ENCODE measurements around the gene TLN1. TPM values are rescaled to one million over a fixed set of nuclear protein-coding genes. Genes with fewer than 3 reads are reported as not detected.

The TLN1 gene
- total RNA-seq, 1 donor from 2014 or later, result 164 TPM

DNA sequence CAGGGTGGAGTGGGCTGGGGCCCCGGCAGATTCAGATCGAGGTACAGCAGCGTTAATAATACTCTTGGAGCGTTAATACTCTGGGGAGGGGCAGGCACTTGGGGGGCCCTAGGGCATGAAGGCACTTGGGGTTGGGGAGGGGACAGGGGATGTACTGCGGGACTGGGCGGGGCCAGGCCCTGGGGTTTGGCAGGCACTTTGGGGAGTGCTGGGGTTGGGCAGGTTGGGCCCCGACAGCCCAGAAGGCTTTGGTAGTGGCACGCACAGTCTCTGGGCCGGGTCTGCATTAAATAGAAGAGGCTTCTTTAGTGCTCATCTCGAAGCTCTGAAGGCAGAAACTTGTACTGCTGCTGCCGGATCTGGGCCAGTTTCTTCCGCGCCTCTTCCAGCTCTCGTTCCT is 34.5 kb downstream of the TLN1 start:
- no peak for DNase-seq (ENCODE audit: extremely low spot score, unreplicated experiment)
- H3K27me3 Mint-ChIP-seq, result no peaks in the 10 kb centered on the region
- H3K4me1 Mint-ChIP-seq (ENCODE audit: unreplicated experiment), result no peaks in the 10 kb centered on the region
- no peak overlapping the region for H3K4me3 Mint-ChIP-seq
- H3K27ac Mint-ChIP-seq, result no peak overlapping the region
- H3K9me3 Mint-ChIP-seq, result no peaks in the 10 kb centered on the region
- TF ChIP-seq, protein P1, sequence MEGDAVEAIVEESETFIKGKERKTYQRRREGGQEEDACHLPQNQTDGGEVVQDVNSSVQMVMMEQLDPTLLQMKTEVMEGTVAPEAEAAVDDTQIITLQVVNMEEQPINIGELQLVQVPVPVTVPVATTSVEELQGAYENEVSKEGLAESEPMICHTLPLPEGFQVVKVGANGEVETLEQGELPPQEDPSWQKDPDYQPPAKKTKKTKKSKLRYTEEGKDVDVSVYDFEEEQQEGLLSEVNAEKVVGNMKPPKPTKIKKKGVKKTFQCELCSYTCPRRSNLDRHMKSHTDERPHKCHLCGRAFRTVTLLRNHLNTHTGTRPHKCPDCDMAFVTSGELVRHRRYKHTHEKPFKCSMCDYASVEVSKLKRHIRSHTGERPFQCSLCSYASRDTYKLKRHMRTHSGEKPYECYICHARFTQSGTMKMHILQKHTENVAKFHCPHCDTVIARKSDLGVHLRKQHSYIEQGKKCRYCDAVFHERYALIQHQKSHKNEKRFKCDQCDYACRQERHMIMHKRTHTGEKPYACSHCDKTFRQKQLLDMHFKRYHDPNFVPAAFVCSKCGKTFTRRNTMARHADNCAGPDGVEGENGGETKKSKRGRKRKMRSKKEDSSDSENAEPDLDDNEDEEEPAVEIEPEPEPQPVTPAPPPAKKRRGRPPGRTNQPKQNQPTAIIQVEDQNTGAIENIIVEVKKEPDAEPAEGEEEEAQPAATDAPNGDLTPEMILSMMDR (conservative IDR thresholded peaks at IDR 0.05), result no peak
- H3K36me3 Mint-ChIP-seq, result peaks cover 8% of the 10 kb centered on the region

DNA sequence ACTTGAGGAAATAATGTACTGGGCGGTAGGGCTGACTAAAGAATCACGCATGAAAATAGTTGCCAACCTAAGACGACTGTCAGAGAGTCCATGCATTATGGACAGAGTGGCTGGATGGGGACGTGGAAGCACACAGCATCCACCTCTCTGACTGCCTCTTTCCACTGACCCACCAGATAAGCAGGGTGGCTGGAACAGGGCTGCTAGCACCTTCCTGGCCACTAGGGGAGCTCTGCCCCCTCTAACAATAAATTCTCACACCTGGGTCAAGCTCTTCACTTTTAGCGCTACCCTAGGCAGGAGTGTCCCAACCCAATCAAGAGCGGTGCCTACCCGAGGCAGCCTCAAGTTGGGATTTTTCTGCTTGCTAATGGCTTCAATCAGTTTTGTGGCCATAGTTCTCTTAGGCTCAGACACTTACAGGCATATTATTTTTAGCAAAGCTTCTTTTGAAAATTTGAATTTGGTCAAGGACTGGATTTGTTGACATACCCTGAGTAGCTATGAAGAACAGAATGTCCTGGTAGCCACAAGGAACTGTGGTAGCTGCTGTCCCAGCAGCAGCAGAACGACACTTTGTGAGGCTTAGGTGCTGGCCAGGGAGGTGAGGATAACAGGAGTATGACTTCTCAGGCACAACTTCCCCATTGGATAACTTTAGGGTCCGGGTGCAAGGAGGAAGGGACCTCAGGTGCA is 35.3 kb downstream of the TLN1 start:
- H3K4me1 Mint-ChIP-seq (ENCODE audit: unreplicated experiment), result peaks cover 4% of the 10 kb centered on the region

DNA sequence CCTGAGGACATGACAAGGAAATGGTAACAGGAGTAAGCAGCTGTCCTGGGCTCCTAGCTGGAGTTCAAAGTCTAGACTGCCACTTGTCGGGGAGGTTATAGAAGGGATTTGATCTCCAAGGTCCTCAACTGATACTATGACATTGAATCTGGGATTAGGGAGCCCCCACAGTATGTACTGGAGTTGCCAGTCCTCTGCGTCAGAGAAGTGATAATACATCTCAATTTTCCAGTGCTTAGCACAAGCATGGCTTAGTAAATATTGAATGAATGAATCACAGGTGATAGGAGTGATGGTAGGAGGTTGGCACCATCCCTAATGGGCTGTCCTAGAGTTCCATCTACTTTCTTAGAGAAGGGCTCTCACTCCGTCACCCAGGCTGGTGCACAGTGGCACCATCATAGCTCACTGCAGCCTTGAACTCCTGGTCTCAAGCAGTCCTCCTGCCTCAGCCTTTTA is 36.0 kb downstream of the TLN1 start:
- no peak for DNase-seq (ENCODE audit: extremely low spot score, unreplicated experiment)
- TF ChIP-seq, protein P1 (conservative IDR thresholded peaks at IDR 0.05), result no peak

More for the DNA sequence above, 35.3 kb downstream of the TLN1 start:
- H3K27me3 Mint-ChIP-seq, result no peaks in the 10 kb centered on the region
- peaks cover 8% of the 10 kb centered on the region for H3K36me3 Mint-ChIP-seq
- no peak overlapping the region for H3K4me3 Mint-ChIP-seq
- peak overlapping the region; percentile 33 for H3K27ac Mint-ChIP-seq
- TF ChIP-seq, protein P1 (conservative IDR thresholded peaks at IDR 0.05), result peak; percentile 93
- H3K9me3 Mint-ChIP-seq, result no peaks in the 10 kb centered on the region
- DNase-seq (ENCODE audit: extremely low spot score, unreplicated experiment), result no peak

DNA sequence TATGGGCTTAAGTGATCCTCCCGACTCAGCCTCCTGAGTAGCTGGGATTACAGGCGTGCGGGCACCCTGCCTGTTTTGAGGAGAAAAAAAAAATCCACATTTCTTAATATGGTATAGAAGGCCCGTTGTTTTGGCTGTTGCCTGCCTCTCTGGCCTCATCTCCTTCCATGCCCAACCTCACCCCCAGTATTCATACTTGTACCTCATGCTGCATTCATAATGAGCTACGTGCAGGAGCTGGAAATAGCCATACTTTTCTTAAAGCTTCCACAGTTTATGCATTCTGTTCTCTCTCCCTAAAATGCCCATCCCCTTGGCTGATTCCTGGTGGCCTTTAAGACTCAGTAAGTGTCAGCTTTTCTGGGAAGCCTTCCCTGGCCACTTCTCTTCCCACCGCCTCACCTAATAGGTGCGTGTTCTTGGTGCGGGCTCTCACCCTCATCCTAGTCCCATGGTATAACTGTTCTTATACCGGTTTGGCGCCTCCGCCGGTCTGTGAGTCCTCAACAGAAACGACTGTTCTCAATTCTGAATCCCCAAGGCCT is 40.2 kb downstream of the TLN1 start:
- Mint-ChIP-seq H3K9me3 (no peaks in the 10 kb centered on the region), H3K4me3 (peak overlapping the region; percentile 91), H3K27ac (peak overlapping the region; percentile 66), H3K4me1 (ENCODE audit: unreplicated experiment) (peaks cover 31% of the 10 kb centered on the region), H3K27me3 (no peaks in the 10 kb centered on the region), H3K36me3 (peaks cover 14% of the 10 kb centered on the region)
- TF ChIP-seq, protein P1 (conservative IDR thresholded peaks at IDR 0.05), result no peak
- no peak for DNase-seq (ENCODE audit: extremely low spot score, unreplicated experiment)

More for the DNA sequence above, 36.0 kb downstream of the TLN1 start:
- no peaks in the 10 kb centered on the region for H3K9me3 Mint-ChIP-seq
- H3K36me3 Mint-ChIP-seq, result peaks cover 8% of the 10 kb centered on the region
- H3K4me1 Mint-ChIP-seq (ENCODE audit: unreplicated experiment), result peaks cover 10% of the 10 kb centered on the region
- no peak overlapping the region for H3K4me3 Mint-ChIP-seq
- no peak overlapping the region for H3K27ac Mint-ChIP-seq
- H3K27me3 Mint-ChIP-seq, result no peaks in the 10 kb centered on the region

DNA sequence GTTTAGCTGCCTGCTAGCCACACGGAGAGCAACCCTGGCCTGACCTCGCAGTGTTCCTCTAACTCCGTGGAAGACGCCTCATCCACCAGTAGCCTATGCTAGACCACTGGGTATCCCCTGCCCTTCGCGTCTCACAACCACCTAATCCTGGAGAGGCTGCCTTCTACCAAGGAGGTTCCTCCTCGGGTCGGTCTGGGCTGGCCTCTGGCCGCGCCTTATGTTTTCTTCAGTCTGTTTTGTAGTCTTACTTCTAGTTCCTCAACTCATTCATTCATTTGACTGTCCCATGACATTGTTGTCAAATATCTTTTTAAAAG is 40.7 kb downstream of the TLN1 start:
- TF ChIP-seq, protein P1 (conservative IDR thresholded peaks at IDR 0.05), result no peak
- no peak for DNase-seq (ENCODE audit: extremely low spot score, unreplicated experiment)
- Mint-ChIP-seq H3K4me1 (ENCODE audit: unreplicated experiment) (peaks cover 34% of the 10 kb centered on the region), H3K27me3 (no peaks in the 10 kb centered on the region), H3K9me3 (no peaks in the 10 kb centered on the region), H3K36me3 (peaks cover 9% of the 10 kb centered on the region), H3K4me3 (peak overlapping the region; percentile 91), H3K27ac (peak overlapping the region; percentile 66)
